Measurements from ENCODE around the gene CACNA2D4.

Gene CACNA2D4

DNA sequence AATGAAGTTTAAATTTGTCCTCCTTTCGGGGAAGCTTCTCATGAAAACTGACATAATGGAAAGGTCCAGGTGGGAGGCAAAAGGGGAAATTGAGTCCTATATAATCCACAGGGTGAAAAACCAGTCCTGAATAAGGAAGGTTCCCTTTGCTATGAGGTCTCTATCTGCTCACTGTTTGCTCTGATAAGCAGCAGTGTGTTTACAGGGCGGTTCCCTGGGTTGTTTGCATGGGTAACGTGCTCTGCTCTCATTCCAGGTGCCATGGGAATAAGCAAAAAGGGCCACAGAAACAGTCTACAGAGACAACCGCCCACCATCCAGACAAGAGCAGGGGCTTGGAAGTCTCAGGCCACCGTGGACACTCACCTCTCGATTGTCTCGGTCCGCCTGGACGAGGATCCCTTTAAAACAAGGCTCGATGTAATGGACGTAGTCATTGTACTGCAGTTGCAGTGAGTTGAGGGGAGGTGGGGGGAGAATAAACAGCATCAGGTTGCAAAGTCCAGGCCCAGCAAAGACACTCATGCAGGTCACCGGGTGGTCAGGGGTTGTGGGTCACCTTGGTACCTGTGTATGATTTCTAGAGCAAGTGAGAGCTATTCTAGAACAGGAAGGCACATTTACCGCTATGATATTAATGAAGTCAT is 32.7 kb downstream of the CACNA2D4 start:
- peak; percentile 30 for DNase-seq

DNA sequence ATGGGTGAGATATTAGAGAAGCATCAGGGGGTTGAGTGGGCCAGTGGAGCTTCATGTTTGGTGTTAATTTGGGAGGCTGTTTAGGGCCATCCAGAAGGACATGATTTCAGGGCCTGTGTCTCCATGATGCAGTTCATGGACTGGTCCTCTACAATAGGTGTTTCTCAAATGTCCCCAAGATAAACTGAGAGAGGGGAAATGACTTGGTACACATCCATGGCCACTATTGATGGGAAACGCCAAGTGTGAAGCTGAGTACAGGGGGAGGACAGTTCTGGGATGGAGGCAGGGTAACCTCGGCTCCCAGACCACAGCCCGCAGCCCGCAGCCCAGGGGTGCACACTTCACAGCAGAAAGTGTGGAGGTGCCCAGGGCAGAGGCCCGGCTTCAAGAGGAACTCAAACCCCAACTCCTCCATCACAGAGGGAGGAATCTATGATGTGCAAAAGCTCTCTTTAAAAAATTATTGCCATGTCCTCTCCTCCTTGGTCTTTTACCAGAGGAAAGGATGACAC is 33.3 kb downstream of the CACNA2D4 start:
- DNase-seq, result peak; percentile 19

DNA sequence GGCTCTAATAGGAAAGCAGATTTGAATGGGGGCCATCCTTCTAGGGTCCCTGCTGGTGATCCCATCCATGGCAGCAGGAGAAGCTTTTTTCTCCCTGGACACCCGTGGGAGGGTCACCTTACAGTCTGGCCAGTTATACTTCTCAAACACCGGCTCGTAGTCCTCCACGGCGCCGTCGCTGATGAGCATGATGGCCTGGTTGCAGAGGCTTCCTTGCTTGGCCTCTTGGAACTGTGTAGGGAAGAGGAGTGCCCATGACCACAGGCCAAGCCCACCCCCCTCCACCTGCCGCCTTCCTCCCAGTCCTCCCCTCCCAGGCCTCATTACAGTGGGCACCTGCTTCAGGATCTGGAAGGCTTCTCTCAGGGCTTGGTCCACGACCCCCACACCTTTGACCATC is 33.8 kb downstream of the CACNA2D4 start:
- no peak for DNase-seq

DNA sequence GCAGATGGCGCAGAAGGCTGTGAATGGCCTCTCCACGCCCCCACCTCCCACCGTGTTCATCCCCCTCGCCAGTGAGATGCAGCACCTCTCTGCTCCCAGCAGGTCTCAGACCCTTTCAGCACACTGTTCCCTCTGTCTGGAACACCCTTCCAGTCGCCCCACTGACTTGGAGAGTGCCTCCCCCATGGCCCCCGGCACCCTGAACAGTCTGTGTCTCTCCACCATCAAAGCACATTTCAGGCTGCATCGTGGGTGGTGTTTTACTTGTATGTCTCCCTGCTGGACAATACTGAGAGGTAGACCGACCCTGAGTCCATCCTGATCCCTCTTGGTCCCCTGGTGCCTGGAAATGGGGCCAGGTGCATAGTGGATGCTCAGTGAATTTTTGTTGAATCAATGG is 34.9 kb downstream of the CACNA2D4 start:
- no peak for DNase-seq

DNA sequence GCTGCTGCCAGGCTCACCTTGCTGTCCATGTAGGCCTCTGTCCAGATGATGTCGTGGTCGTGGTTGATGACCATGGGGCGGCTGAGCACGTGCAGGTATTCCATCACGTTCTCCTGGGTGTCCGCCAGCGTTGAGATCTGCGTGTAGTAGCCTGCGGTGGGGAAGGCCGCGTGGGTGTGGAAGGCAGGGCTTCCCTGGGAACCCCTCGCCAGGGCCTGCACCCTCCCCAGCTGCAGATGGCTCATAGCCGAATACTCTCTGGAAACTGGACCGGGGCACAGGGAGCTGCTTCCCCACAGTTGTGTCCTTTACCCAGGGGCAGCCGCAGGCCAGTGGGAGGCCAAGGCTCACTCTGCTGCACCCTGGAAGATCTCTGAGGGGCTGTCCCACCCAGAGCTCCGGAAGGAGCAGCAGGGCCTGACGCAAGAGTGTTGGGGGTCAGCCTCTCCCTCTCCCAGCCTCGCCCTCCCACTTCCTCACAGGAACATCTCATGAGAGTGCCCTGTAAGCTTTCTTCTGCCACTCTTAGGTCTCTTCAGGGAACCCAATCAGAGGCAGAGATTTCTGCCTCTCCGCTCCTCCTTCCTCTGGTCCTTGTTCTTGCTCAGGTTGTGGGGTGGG is 35.5 kb downstream of the CACNA2D4 start:
- no peak for DNase-seq

DNA sequence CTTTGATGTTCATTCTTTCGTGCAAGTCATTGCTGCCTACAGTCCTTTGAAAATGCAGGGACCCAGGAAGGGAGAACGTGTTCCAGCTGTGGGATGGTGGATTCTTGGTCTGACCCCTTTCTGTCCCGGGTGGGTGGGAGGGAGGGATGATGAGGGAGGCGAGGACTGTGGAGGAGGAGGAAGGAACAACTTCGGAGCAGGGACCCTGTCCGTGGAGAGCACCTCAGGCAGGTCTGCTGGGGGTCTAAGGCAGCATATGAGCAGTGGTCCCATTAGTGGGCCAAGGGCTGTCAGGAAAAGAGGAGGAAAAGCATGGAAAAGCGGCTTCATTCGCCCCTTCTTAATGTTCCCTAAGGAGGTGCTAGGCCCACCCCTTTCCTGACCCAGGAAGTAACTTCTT is 36.0 kb downstream of the CACNA2D4 start:
- no peak for DNase-seq

DNA sequence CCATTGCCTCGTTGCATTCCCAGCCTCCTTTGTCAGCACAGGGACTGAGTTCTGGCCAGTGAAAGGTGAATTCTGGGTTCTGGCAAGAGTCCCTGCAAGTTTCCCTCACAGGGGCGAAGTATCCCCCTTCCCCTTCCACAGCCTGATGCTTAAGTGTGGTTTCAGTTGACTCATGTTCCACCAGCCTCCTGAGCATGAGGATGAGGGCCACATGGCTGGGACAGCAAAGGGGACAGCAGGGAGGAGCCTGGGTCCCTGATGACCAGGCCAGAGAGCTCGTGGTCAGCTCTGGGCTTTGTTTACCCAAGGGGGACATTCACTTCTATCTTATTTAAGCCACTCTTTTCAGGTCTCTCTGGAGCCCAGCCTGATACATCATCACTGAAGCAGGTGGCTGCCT is 36.5 kb downstream of the CACNA2D4 start:
- no peak for DNase-seq

DNA sequence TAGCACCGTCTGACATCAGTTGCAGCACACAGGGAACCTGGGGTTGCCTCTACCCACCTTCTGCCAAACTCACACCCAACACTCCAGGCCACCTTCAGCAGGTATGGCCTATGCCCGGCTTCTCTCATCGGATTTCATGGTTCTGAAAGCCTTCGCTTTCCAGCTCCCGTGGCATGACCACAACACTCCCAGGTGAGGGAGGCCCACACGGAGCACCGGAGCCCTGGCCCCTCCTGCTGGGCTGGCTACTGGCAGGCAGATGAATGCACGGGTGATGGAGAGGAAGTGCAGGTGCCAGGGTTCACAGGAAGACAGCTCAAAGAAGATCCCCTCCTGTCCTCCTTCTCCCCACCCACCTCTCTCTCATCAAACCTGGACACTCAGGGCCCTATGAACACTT is 37.2 kb downstream of the CACNA2D4 start:
- DNase-seq, result no peak

DNA sequence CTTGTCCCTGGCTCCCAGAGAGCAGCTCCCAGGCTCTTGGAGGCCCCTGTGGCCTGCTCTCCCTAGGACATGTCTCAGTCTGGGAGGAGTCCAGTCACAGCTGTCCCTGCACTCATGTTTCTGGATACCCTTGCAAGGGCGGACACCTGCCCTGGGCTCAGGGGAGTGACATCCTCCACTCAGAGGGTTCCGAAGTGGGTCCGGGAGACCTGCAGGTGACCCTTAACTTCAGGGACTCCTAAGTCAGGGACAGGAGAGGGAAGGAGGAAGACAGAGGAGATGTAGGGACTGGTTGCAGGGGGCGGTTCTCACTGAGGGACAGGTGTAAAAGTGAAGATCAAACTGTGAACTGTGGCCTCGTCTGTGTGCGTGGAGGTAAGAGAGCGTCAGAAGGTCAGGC is 37.6 kb downstream of the CACNA2D4 start:
- no peak for DNase-seq

DNA sequence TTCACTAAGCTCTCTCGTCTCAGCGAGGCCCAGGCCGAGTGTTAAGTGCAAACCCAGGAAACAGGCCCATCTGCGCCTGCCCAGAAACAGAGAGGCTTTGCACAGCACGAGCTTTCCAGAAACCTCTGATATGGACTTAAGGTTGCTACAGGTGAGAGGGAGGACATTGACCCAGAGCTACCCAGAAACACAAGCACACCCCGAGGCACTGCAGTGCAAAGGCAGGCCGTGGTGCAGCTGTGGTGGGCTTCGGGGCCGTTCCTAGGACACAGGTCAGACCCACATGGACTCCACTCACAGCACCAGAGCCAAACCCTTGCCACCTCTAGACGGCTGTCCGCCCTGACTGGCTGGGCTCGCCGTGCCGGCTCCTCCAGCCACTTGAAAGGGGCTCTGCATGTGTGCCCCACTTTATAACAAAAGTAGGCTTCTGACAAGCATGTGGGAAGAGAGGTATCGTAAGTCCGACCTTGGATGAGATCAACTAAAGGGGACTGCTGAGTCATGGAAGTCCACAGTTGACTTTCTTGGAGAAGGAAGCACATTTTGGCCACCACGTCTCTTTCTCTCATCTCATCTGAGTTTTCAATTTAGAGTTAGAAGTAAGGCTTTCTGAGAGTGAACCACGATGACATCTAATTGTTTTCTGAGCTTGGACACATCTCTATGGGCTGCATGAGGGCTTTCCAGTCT is 38.2 kb downstream of the CACNA2D4 start:
- DNase-seq, result no peak

DNA sequence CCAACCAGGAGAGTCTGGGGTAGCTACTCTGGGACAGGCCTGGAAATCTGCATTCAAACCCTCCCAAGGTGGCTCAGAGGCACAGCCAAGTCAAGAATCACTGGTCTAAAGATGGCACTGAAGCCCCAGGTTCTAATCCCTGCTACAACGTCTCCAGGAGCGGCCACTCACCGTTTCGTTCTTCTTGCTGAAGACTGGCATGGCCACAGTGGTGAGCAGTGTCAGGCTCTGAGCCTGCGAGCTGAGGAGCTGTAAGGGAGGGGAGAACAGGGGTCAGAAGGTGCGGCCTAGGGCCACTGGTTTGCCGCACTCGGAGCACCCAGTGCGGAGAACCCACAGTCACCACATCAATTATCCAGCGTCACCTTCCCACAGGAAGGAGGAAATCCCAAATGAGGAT is 38.8 kb downstream of the CACNA2D4 start:
- DNase-seq, result no peak

DNA sequence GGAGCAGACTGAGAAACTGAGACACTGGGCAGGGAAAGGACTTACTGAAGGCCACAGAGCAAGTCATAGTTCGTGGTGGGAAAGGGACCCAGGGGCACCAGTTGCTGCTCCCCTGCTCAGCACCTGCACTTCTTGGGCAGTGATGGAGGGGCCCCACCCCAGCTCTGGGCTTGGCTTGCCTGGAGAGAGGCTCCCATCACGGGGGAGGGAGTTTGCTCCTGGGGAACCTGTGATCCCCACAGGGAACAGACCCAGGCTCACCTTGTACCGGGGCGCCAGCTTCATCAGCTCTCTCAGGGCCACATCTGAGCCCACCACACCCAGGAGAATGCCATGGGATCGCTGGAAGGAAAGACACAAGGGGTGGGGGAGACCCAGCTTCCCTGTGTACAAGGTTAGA is 39.8 kb downstream of the CACNA2D4 start:
- no peak for DNase-seq

DNA sequence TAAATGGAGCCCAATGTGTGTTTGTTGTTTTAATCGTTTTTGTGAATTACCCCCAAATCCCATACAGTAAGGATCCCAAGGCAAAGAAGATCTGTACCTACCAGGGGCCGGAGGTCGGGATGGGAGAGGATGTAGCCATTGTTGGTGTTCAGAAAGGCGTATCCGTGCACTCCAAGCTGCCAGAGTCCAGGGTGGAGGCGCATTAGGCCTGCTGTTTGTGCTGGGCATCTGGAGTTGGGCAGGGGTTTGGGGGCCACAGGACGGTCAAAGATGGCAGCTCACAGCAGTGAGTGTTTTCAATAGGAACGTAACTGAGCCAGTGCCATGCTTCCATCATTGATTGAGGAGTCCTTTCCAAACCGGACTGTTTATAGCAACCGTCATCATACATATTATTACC is 40.2 kb downstream of the CACNA2D4 start:
- no peak for DNase-seq

DNA sequence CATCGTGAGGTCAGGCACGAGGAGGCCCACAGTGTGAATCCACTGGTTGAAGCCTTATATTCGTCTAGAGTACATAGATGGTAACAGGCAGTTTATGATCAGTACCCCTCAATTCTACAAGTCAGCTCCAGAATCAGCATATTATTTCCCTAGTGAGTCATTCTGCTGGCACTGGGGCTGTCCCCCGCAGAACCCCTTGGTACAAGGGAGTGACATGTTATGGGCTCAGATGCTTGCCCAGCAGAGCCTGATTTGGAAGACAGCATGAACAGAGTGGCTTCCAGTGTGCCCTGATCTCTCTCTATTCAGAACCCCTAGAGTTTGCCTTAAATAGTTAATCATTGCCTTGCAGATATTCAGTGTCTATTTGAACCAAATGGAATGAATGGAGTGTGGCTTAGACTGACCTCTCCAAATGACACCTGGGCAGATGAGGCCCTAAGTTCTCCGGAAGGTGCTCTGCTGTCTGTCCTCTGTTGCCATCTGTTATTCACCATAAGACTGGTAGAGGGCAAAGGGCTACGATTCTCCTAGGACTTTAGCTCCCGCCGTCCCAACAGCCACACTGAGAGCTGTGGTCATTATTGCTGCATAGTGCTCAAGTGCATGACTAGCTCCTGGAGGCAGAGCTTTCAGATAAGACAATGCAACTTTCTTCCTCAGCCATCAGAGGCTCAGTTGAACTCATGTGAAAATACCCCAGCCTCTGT is 41.1 kb downstream of the CACNA2D4 start:
- no peak for DNase-seq

DNA sequence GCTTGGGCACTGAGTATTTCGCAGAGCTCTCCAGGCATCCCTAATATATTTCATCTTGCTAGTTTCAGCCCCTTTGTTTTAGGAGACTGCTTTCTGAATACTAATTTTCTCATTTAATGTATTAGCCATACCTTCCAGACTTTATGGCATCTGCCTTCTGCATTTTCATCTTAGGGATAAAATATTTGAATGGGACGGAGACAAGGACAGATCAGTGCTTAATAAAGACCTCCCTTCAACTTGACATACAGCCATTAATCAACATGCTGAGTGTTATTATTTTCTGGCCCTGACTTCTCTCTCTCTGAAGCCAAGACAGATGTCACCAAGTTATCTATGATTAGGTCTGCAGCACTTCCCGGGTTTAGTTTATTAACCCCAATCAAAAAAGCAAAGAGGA is 42.4 kb downstream of the CACNA2D4 start:
- no peak for DNase-seq

DNA sequence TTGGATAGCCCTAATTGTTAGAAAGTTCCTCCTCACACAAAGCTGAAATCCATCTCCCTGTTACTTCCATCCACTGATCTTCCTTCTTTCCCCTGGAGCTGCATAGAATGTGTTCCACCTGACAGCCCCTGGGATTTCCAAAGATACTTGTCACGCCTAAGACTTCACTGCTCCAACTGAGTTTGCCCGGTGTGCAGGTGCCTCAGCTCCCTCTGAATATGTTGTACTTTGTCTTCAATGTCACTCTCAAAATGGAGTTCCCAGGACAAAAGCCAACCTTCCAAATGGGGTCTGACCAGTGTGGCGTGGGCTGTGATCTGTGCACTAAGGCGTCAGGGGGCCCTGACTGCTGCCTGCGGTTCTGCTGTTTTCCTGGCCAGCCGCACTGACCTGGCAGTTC is 42.8 kb downstream of the CACNA2D4 start:
- DNase-seq, result no peak

DNA sequence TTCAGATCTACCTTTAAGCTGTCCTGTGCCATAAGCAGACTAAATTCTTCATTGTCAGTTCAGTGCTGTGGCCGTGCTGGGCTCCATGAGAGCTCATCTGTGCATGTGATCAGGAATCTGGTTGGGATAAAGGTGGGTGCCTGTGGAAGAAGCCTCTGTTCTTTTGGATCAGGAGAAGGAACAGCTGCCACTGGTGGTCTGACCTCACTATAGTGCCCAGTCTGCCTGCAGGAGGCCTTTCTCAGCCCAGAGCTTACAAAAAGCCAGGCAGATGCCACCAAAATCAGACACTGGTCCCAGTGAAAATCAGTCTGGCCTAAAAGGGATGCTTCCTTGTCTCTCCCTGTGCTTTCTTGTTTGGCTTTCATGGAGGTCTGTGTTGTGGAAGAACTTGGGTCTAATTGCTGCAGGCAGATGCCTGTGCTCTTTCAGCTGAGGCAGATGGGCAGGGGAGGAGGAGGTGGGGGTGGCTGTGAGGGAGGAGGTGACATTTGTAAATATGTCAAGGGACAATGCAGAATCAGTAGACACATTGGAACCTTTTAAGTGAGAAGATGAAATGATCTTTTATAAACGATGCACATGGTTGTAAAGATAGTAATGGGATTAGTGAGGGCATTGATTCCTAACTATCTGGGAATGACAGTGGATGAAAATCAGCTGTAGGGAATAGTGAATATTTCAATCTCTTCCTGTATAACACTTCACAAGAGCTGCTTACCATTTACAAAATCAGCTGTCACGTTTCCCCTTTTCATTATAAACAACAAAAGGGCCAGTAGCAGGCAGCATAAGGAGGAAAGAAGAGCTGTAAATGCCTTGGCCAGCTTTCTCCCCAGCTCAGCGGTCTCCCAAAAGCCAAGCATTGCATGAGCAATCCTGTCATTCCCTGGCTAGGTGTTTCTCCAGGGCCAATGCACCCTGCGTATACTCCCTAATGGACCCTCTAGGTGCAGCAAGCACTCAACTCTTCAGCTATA is 44.6 kb downstream of the CACNA2D4 start:
- DNase-seq, result no peak

DNA sequence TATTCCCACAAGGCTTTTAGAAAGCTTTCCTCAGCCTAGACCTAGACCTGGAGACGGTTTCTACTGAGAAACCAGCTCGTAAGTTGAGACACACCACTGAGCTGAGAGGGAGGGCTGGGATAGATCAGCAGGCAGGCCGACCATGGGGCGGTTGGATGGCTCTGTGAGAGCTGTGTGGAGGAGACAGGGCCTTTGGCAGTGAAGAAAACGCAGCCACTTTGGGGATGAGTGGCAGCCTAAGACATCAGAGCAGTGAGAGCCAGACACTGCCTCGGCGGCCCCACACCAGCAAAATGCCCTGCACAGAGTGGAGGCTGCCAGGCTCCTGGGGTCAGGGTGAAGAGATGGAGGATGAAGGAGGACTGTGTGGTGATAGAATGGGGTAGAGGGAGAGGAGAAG is 46.0 kb downstream of the CACNA2D4 start:
- DNase-seq, result no peak

DNA sequence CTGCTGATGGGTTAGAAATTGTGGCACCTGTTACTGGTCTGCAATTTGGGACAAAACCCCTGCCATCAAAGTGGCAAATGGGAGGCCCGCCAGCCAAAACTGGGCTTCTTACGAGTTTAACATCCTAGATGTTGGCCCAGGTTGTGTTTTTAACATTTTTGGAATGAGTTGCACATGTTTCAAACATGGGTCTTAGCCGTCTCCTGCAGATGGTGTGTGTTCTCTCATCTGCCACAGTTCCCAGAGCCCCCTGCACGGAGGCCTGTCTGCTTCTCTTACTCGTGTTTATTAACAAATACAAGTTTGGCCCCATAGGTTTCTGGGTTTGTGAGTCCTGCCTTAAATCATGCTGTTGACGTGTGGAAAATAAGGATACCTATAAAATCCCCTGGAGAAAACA is 46.5 kb downstream of the CACNA2D4 start:
- DNase-seq, result no peak

DNA sequence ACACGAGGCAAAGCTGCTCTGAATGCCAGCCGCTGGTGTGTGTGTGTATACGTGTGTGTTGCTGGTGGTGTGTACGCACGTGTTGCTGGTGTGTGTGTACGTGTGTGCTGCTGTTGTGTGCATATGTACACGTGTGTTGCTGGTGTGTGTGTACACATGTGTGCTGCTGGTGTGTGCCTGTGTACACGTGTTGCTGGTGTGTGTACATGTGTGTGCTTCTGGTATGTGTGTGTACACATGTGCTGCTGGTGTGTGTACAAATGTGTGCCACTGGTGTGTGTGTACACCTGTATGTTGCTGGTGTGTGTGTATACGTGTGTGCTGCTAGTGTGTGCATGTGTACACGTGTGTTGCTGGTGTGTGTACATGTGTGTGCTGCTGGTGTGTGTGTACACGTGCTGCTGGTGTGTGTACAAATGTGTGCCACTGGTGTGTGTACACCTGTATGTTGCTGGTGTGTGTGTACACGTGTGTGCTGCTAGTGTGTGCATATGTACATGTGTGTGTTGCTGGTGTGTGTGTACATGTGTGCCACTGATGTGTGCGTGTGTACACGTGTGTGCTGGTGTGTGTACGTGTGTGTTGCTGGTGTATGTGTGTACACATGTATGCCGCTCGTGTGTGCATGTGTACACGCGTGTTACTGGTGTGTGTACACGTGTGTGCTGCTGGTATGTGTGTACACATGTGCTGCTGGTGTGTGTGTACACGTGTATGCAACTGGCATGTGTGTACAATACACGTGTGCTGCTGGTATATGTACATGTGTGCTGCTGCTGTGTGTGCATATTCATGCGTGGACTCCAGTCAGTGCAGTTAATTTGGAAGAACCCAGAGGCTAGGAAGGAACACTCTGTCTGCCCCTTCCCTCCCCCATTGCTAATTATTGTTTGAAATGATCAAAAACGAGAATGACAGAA is 47.2 kb downstream of the CACNA2D4 start:
- DNase-seq, result no peak

DNA sequence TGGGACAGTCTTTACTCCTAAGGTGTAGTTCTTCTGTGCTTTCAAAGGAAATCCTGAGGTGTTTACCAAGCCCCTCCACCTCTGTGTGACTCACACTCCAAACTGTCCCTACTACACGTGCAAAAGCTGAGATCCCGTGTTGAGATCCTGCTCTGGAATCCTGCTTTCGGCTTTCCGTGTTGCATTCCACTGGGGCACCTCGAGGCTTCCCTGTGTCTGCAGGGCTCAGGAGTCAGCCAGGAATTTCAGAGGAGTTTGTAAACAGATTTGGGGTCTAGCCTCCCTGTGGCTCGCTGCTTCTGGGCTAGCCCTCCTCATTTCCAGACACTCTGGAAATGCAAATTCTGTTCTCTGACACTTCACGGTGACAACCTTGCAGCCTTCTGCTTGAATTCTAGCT is 48.4 kb downstream of the CACNA2D4 start:
- no peak for DNase-seq

Measured in activated effector memory CD4-positive, alpha-beta T cell treated with anti-CD3 and anti-CD28 coated beads, Interleukin-2, amount 50 U/mL, for 16 hours (primary cell).